HepG2 (cell line): ENCODE measurements around the gene COPZ1. TPM values are rescaled to one million over a fixed set of nuclear protein-coding genes. Genes with fewer than 3 reads are reported as not detected.
A peak's percentile ranks its signal among the peaks of the same experiment; 100 is the strongest.

Experiments
- CHD4 ChIP-seq: fragments of 200-600 bp; sonication (generic); IDR thresholded peaks from 2 replicates; pipeline ENCODE4 v1.7.0; 2017; ENCODE audit warnings: mild to moderate bottlenecking, low read length, borderline replicate concordance
- HES4 ChIP-seq: sonication (generic); formaldehyde crosslinking; IDR thresholded peaks from 2 replicates; pipeline ENCODE4 v1.9.0; 2021; ENCODE audit warnings: mild to moderate bottlenecking, missing genetic modification reagents, borderline replicate concordance
- HOXA3 ChIP-seq: sonication (generic); formaldehyde crosslinking; IDR thresholded peaks from 2 replicates; pipeline ENCODE4 v1.5.0; 2020; ENCODE audit warnings: missing genetic modification reagents
- MED8 ChIP-seq: sonication (generic); formaldehyde crosslinking; IDR thresholded peaks from 2 replicates; pipeline ENCODE4 v1.8.1; 2023; ENCODE audit warnings: mild to moderate bottlenecking, missing genetic modification reagents; ENCODE audit not compliant: insufficient replicate concordance
- POLR2A ChIP-seq, 2 experiments: IDR thresholded peaks; 2 replicates each; pipeline ENCODE4 v1.6.1; 2011; ENCODE audit warnings: low read depth in 2 of 2, low read length in 2 of 2, mild to moderate bottlenecking in 1 of 2, moderate library complexity in 1 of 2; ENCODE audit not compliant: insufficient read depth in 1 of 2
- RERE ChIP-seq: IDR thresholded peaks from 2 replicates; pipeline ENCODE4 v1.6.1; 2016; ENCODE audit warnings: low read depth, missing genetic modification reagents, missing compliant biosample characterization
- SOX6 ChIP-seq, 2 experiments: fragments of 450-650 bp in 1 of 2; sonication (generic) in 1 of 2; formaldehyde crosslinking in 1 of 2; IDR thresholded peaks; 2 replicates each; pipeline versions ENCODE4 v1.4.0 to v1.6.1; 2017 to 2020; ENCODE audit warnings: antibody characterized with exemption in 1 of 2, mild to moderate bottlenecking in 1 of 2, missing genetic modification reagents in 1 of 2
- ZBTB2 ChIP-seq: sonication (generic); formaldehyde crosslinking; IDR thresholded peaks from 2 replicates; pipeline ENCODE4 v1.8.0; 2022; ENCODE audit warnings: low read depth, missing genetic modification reagents
- ZBTB42 ChIP-seq: sonication (generic); formaldehyde crosslinking; IDR thresholded peaks from 2 replicates; pipeline ENCODE4 v1.5.0; 2020; ENCODE audit warnings: mild to moderate bottlenecking, missing genetic modification reagents
- ZBTB46 ChIP-seq: sonication (generic); formaldehyde crosslinking; IDR thresholded peaks from 2 replicates; pipeline ENCODE4 v1.4.0; 2020; ENCODE audit warnings: mild to moderate bottlenecking, missing genetic modification reagents, borderline replicate concordance
- ZEB1 ChIP-seq: IDR thresholded peaks from 2 replicates; pipeline ENCODE4 v1.6.1; 2012; ENCODE audit warnings: mild to moderate bottlenecking, low read depth, inconsistent platforms; ENCODE audit not compliant: insufficient replicate concordance
- ZNF274 ChIP-seq: sonication (generic); formaldehyde crosslinking; IDR thresholded peaks from 2 replicates; pipeline ENCODE4 v1.5.1; 2020; ENCODE audit warnings: mild to moderate bottlenecking, missing genetic modification reagents
- ZNF430 ChIP-seq: sonication (generic); formaldehyde crosslinking; IDR thresholded peaks from 2 replicates; pipeline ENCODE4 v1.9.0; 2021; ENCODE audit warnings: mild to moderate bottlenecking, missing genetic modification reagents
- ZNF451 ChIP-seq: sonication (generic); formaldehyde crosslinking; IDR thresholded peaks from 2 replicates; pipeline ENCODE4 v1.5.0; 2020; ENCODE audit warnings: mild to moderate bottlenecking, missing genetic modification reagents
- ZNF609 ChIP-seq: sonication (generic); formaldehyde crosslinking; IDR thresholded peaks from 2 replicates; pipeline ENCODE4 v1.4.0; 2020; ENCODE audit warnings: mild to moderate bottlenecking, missing genetic modification reagents, borderline replicate concordance
- polyA plus RNA-seq, 8 experiments: library from polyadenylated mRNA; depleted of rRNA in 3 of 8; stranded (reverse) in 7 of 8; unstranded in 1 of 8; fragments of >200 nt; fragmentation: Illumina TruSeq in 4 of 8; extraction: Trizol in 4 of 8; gene quantifications; 2 replicates each; pipeline versions ENCODE4 v1.2.1 to v1.2.3, GENCODE V29; 2011 to 2016; ENCODE audit warnings: low read depth in 4 of 8, missing spikeins in 1 of 8, mixed read lengths in 1 of 8; ENCODE audit not compliant: insufficient read depth in 1 of 8
- total RNA-seq, 5 experiments: library from RNA; depleted of rRNA; stranded (reverse); fragments of >200 nt; fragmentation: Illumina TruSeq; extraction: Trizol; gene quantifications; 2 replicates each; pipeline ENCODE4 v1.2.3, GENCODE V29; 2016; ENCODE audit warnings: low read depth in 1 of 5

Gene COPZ1
- total and polyA plus RNA-seq, 2 of the 13 experiments (the other 11 are each of a cell fraction or from before 2014, with no cell fraction given) = 125 to 184 TPM

- TF ChIP-seq ZBTB2 (CRISPR knock-in tag) (no peak), ZNF451 (CRISPR knock-in tag) (no peak), ZBTB42 (no peak), POLR2A (IDR thresholded peaks at IDR 0.05; ENCODE audit: insufficient read depth in 1 of 2, low read depth in 2 of 2, low read length in 2 of 2) (peak; percentile 51 to 72), HOXA3 (CRISPR knock-in tag) (0 out of 2 replicates have a peak, but pooled peaks have one; percentile 26), SOX6 (IDR thresholded peaks at IDR 0.05) (no peak), SOX6 (CRISPR knock-in tag; IDR thresholded peaks at IDR 0.05) (no peak; the same call in 1 of the 2 replicates), MED8 (peak; percentile 54), ZNF274 (CRISPR knock-in tag) (peak; percentile 61; the same call in 1 of the 2 replicates), ZNF609 (CRISPR knock-in tag) (0 out of 2 replicates have a peak, but pooled peaks have one; percentile 12), ZNF430 (CRISPR knock-in tag) (0 out of 2 replicates have a peak, but pooled peaks have one; percentile 46), ZBTB46 (CRISPR knock-in tag) (no peak), CHD4 (peak; percentile 50; the same call in 1 of the 2 replicates), RERE (CRISPR knock-in tag) (no peak), ZEB1 (peak; percentile 92), HES4 (CRISPR knock-in tag) (no peak)
These were observed 24.1 kb upstream of the COPZ1 start, which contains the start of gene NFE2 (continued) for GRCh38 chr12:54300732-54301427.
